Psoas muscle (tissue), 8 donors: ENCODE data around the gene RYR1. TPM values are rescaled to one million over a fixed set of nuclear protein-coding genes. Genes with fewer than 3 reads are reported as not detected.
A peak's percentile ranks its signal among the peaks of the same experiment; 100 is the strongest.

Experiments
- ATAC-seq, 4 donors: fragments of 200-7000 bp; cut with Tn5 transposase; one replicate each; pipeline ENCODE4 v1.9.1; 2020; ENCODE audit warnings: moderate library complexity in 3 of 4, mild to moderate bottlenecking in 2 of 4
- DNase-seq, 2 donors: peaks; one replicate each; pipeline ENCODE4 v3.0.0-alpha.2; 2020
- H3K27ac ChIP-seq: fragments of 200-600 bp; one replicate; pipeline ENCODE4 v1.8.0; 2022
- H3K27me3 ChIP-seq, 3 donors: fragments of 200-600 bp in 1 of 3; one replicate each; pipeline versions ENCODE4 v1.6.1 to v1.8.0; 2013 to 2022; ENCODE audit warnings: low read length in 2 of 3, mild to moderate bottlenecking in 2 of 3, moderate library complexity in 1 of 3; ENCODE audit not compliant: insufficient read depth in 3 of 3
- H3K36me3 ChIP-seq, 2 donors: fragments of 200-600 bp in 1 of 2; one replicate each; pipeline versions ENCODE4 v1.6.1 to v1.8.0; 2013 to 2022; ENCODE audit warnings: low read depth in 1 of 2, mild to moderate bottlenecking in 1 of 2, moderate library complexity in 1 of 2; ENCODE audit not compliant: insufficient read depth in 1 of 2
- H3K4me1 ChIP-seq: fragments of 200-600 bp; one replicate; pipeline ENCODE4 v1.8.0; 2022
- H3K4me3 ChIP-seq: fragments of 200-600 bp; one replicate; pipeline ENCODE4 v1.8.0; 2022; ENCODE audit warnings: mild to moderate bottlenecking
- H3K9me3 ChIP-seq: fragments of 200-600 bp; one replicate; pipeline ENCODE4 v1.8.0; 2022
- WGBS, 3 donors: extraction: QIAGEN DNeasy Blood & Tissue Kit; methylation state at CpG; one replicate each; pipeline versions ENCODE4 v1.1.6 to v1.1.7; 2013; 5-methylcytosine and 5-hydroxymethylcytosine counted together
- intact Hi-C, 2 donors: fragments of 100-400 bp; cut with DNase I; formaldehyde crosslinking; loops; one replicate each; pipeline versions ENCODE4 v1.11.0 to v1.14.2; 2022
- polyA plus RNA-seq, 3 donors: library from polyadenylated mRNA; stranded (reverse); fragments of 200-250 nt; gene quantifications; one replicate each; pipeline ENCODE4 v1.2.3, GENCODE V29; 2013
- total RNA-seq, 4 donors: library from RNA; stranded (reverse); fragmentation: NEBNext Ultra II Directional in 2 of 4; extraction: Animal tissue kit (Norgen Biotek cat#: 25700) in 2 of 4; gene quantifications; one replicate each; pipeline versions ENCODE4 v1.2.1 to v1.2.4, GENCODE V29; 2021 to 2023
- TF ChIP-seq, protein P1 (sequence below): fragments of 200-600 bp; IDR thresholded peaks from one replicate; pipeline ENCODE4 v1.8.0; 2022; ENCODE audit warnings: antibody characterized with exemption
- donor health status: healthy with polysubstance abuse.
- donor health status: DM: no; HTN: no; CAD: no; lungs with moderate emphysema.
- donor health status: Bipolar disorder and iron deficiency.
- donor health status: healthy.
- donor health status: DM: yes; HTN: yes; CAD: no.
- donor health status: DM: no; HTN: no; CAD: no.
- donor health status: DM: no; HTN: no; CAD: no.
- donor health status: DM: yes; HTN: yes; CAD: no.

Gene RYR1
- total and polyA plus RNA-seq, 7 donors, result 56.0 to 1,211 (median 572) TPM

DNA sequence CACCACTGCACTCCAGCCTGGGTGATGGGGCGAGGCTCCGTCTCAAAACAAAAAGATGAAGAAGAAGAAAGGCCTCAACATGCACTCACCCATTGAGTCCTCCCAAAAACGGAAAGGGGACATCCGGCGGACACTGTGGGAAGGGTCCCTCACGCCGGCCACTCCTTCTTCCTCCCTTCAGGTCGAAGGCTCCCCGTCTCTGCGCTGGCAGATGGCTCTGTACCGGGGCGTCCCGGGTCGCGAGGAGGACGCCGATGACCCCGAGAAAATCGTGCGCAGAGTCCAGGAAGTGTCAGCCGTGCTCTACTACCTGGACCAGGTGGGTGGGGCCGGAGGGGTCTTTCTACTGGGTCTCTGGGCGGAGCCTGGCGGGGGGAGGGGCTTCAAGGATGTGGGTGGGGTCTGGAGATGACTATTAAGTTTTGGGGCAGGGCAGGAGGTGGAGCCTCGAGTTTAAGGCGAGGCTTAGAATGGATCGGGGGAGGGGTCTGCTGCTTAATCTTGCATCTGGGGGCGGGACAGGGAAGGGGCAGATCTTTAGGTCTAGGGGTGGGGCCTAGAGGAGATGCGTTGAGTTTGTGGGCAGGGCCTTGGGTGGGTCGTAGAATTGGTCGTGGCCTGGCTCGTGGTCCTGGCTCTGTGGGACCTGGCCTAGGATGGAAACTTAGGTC, 94.1 kb downstream of the RYR1 start:
- Histone ChIP-seq H3K9me3 (no peaks in the 10 kb centered on the region), H3K4me1 (no peaks in the 10 kb centered on the region), H3K4me3 (no peak overlapping the region), H3K36me3 (peaks cover 3 to 96% of the 10 kb centered on the region in 2 donors), H3K27ac (peak overlapping the region; percentile 23), H3K27me3 (no peaks in the 10 kb centered on the region)
- ATAC-seq (peak in 1 of 4 donors; percentile 3), DNase-seq (no peak)
- TF ChIP-seq, protein P1, sequence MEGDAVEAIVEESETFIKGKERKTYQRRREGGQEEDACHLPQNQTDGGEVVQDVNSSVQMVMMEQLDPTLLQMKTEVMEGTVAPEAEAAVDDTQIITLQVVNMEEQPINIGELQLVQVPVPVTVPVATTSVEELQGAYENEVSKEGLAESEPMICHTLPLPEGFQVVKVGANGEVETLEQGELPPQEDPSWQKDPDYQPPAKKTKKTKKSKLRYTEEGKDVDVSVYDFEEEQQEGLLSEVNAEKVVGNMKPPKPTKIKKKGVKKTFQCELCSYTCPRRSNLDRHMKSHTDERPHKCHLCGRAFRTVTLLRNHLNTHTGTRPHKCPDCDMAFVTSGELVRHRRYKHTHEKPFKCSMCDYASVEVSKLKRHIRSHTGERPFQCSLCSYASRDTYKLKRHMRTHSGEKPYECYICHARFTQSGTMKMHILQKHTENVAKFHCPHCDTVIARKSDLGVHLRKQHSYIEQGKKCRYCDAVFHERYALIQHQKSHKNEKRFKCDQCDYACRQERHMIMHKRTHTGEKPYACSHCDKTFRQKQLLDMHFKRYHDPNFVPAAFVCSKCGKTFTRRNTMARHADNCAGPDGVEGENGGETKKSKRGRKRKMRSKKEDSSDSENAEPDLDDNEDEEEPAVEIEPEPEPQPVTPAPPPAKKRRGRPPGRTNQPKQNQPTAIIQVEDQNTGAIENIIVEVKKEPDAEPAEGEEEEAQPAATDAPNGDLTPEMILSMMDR, result no peak
- intact Hi-C loops, result no loop called here
- WGBS, 3 donors, result 73 to 81% (median 73%) methylated on average over 32 of the region's 32 CpGs

DNA sequence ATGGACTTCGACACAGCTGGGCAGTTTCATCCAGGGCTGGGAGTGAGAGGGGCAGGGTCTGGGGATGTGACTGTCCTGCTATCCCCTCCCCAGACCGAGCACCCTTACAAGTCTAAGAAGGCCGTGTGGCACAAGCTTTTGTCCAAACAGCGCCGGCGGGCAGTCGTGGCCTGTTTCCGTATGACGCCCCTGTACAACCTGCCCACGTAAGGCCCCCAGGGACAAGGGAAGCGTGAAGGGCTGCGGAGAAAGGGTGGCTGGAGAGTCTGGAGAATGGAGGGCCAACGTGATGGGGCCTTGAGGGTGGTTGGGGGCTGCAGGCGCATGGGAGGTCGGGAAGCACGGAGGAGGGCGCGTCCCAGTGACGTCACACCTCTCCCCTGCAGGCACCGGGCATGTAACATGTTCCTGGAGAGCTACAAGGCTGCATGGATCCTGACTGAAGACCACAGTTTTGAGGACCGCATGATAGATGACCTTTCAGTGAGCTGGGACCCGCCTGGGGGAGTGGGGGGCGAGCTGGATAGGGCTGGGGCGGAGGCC, 94.8 kb downstream of the RYR1 start:
- Histone ChIP-seq H3K27ac (peak overlapping the region; percentile 23), H3K4me3 (no peak overlapping the region), H3K36me3 (peaks cover 0 to 96% of the 10 kb centered on the region in 2 donors), H3K9me3 (no peaks in the 10 kb centered on the region), H3K4me1 (no peaks in the 10 kb centered on the region), H3K27me3 (no peaks in the 10 kb centered on the region)
- ATAC-seq (no peak), DNase-seq (no peak)
- TF ChIP-seq, protein P1, result no peak
- WGBS, 3 donors, result 82 to 87% (median 84%) methylated on average over 23 to 24 of the region's 24 CpGs
- intact Hi-C loops, result no loop called here

DNA sequence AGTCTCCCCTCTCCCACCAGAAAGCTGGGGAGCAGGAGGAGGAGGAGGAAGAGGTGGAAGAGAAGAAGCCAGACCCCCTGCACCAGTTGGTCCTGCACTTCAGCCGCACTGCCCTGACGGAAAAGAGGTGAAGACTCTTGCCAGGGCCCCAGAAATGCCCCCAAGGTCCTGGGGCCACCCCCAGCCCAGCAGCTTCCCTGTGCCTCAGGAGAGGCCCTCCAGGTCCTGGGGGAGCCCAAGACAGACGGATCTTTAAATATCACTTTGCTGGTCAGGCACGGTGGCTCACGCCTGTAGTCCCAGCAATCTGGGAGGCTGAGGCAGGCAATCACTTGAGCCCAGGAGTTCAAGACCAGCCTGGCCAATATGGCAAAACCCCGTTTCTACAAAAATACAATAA, 95.4 kb downstream of the RYR1 start:
- TF ChIP-seq, protein P1, result no peak
- Histone ChIP-seq H3K4me3 (no peak overlapping the region), H3K36me3 (peaks cover 0 to 97% of the 10 kb centered on the region in 2 donors), H3K4me1 (no peaks in the 10 kb centered on the region), H3K27me3 (no peaks in the 10 kb centered on the region), H3K9me3 (no peaks in the 10 kb centered on the region), H3K27ac (peak overlapping the region; percentile 21)
- ATAC-seq, result no peak
- no peak for DNase-seq
- intact Hi-C loops, result no loop called here
- WGBS, 3 donors, result 81 to 87% (median 81%) methylated on average over 6 of the region's 6 CpGs

DNA sequence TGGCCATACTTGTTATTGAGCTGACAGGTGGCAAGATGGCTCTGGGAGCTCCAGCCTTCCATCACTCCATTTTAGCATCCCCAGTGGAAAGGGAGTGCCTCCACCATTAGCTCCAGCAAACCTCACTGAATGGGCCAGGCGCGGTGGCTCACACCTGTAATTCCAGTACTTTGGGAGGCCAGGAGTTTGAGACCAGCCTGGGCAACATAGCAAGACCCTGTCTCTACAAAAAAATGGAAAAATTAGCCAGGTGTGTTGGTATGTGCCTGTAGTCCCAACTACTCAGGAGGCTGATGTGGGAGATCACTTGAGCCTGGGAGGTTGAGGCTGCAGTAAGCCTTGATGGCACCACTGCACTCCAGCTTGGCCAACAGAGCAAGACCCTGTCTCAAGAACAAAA, 98.0 kb downstream of the RYR1 start:
- ATAC-seq (no peak), DNase-seq (no peak)
- Histone ChIP-seq H3K27me3 (no peaks in the 10 kb centered on the region), H3K4me3 (no peak overlapping the region), H3K36me3 (peaks cover 0 to 99% of the 10 kb centered on the region in 2 donors), H3K9me3 (no peaks in the 10 kb centered on the region), H3K27ac (no peak overlapping the region), H3K4me1 (no peaks in the 10 kb centered on the region)
- TF ChIP-seq, protein P1, result no peak
- 100% methylated on average over 2 of the region's 2 CpGs for WGBS, 3 donors
- intact Hi-C loops, result no loop called here
